Esophagus (tissue), 2 donors: ENCODE data around the gene GTF3C2. TPM values are rescaled to one million over a fixed set of nuclear protein-coding genes. Genes with fewer than 3 reads are reported as not detected.
"Not testable (repeated sequence)": the region's sequence is repeated elsewhere in the genome, so short reads cannot be mapped to it uniquely, and the experiment has no call there.

Source experiments
- H3K27ac ChIP-seq, 2 donors: one replicate each; pipeline ENCODE4 v1.5.1; 2013; ENCODE audit warnings: low read depth in 2 of 2, mild to moderate bottlenecking in 2 of 2, inconsistent platforms in 1 of 2, low read length in 1 of 2, moderate library complexity in 1 of 2
- H3K27me3 ChIP-seq, 2 donors: one replicate each; pipeline ENCODE4 v1.6.1; 2013; ENCODE audit warnings: low read length in 2 of 2, control low read depth in 1 of 2, mild to moderate bottlenecking in 1 of 2; ENCODE audit not compliant: insufficient read depth in 2 of 2, control insufficient read depth in 1 of 2
- H3K36me3 ChIP-seq, 2 donors: one replicate each; pipeline ENCODE4 v1.6.1; 2013; ENCODE audit warnings: low read length in 1 of 2; ENCODE audit not compliant: control insufficient read depth in 2 of 2, insufficient read depth in 2 of 2
- H3K4me1 ChIP-seq, 2 donors: one replicate each; pipeline ENCODE4 v1.6.1; 2013; ENCODE audit warnings: low read length in 1 of 2; ENCODE audit not compliant: control insufficient read depth in 2 of 2, insufficient read depth in 2 of 2
- H3K4me3 ChIP-seq, 2 donors: one replicate each; pipeline ENCODE4 v1.5.1; 2013; ENCODE audit warnings: low read length in 2 of 2, mild to moderate bottlenecking in 2 of 2, low read depth in 1 of 2, moderate library complexity in 1 of 2
- H3K9me3 ChIP-seq, 2 donors: one replicate each; pipeline ENCODE4 v1.6.1; 2013; ENCODE audit warnings: mild to moderate bottlenecking in 2 of 2, low read depth in 1 of 2, low read length in 1 of 2, moderate library complexity in 1 of 2; ENCODE audit not compliant: control insufficient read depth in 2 of 2, insufficient read depth in 1 of 2
- WGBS, 2 donors: extraction: QIAGEN DNeasy Blood & Tissue Kit; methylation state at CpG; one replicate each; pipeline ENCODE4 v1.1.7; 2013; 5-methylcytosine and 5-hydroxymethylcytosine counted together
- polyA plus RNA-seq, 2 donors: library from polyadenylated mRNA; stranded (reverse); fragments of 200-250 nt; gene quantifications; one replicate each; pipeline ENCODE4 v1.2.3, GENCODE V29; 2013
- donor health status: healthy with polysubstance abuse.
- donor health status: Bipolar disorder and iron deficiency.

Gene GTF3C2
- polyA plus RNA-seq, 2 donors, result 41.5 to 43.8 TPM

DNA sequence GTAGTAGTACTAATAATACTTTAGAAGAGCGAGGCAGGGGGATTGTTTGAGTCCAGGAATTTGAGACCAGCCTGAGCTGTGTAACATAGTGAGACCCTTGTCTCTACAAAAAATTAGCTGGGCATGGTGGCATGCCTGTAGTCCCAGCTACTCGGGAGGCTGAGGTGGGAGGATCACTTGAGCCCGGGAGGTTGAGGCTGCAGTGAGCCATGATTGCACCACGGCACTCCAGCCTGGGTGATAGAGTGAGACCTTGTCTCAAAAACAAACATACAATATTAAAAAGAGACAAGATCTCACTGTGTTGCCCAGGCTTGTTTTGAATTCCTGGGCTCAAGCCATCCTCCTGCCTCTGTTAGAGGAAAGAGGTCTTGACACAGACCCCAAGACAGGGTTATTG, 56.0 kb downstream of the GTF3C2 start:
- H3K4me1 ChIP-seq, H3K27ac ChIP-seq, H3K36me3 ChIP-seq, H3K4me3 ChIP-seq, H3K9me3 ChIP-seq, H3K27me3 ChIP-seq: not testable (repeated sequence)
- WGBS, 2 donors, result 70 to 75% methylated on average over 4 of the region's 4 CpGs

DNA sequence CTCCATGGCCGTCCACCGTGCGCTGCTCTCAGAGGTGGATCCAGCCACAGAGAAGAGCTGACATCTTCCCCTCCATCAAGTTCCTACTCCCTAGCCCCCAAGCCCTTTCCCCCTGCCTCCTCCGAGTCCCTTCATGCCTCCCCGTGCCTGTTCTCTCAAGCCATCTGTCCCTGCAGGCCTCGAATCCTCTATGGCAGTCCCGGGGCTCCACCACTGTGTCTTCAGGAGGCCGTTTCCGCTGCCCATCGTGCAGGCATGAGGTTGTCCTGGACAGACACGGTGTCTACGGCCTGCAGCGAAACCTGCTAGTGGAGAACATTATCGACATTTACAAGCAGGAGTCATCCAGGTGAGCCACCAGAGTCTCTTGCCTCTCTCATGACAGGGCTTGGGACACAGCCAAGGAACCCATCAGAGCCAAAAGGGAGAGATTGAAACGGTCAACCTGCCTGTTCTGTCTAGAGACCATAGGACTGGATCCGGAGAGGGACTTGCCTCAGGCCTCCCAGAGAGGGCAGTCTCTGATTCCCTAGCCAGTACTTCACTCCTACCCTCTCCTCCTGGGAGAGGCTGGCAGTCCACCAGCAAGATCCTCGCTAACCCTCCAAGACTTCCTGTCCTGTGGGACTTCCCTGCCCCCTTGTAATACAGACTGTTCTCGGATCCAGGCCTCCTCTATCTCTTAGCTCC, 58.0 kb downstream of the GTF3C2 start:
- no peak overlapping the region for H3K4me3 ChIP-seq
- WGBS, 2 donors, result 76 to 83% methylated on average over 18 of the region's 18 CpGs
- H3K27me3 ChIP-seq, result no peaks in the 10 kb centered on the region

DNA sequence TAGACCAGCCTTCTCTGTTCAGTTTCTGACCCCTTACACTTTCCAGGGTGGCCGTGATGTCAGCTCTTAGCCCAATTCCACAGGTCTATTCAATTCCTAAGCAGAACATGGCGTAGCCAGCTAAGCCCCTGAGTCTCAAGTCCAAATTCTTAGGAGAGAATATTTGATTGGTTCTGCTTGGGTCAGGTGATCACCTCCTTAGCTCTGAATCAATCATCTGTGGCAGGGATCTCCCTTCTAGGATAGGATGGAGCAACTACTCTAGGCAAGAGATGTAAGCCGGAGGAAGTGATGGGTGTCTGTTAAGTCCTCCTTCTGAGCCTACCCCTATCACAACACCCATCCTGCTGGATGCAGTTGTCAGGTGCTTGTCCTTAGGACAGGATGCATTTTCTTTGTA, 59.4 kb downstream of the GTF3C2 start:
- WGBS, 2 donors, result 88% methylated on average over 3 of the region's 3 CpGs
- no peak overlapping the region for H3K4me3 ChIP-seq
- no peaks in the 10 kb centered on the region for H3K27me3 ChIP-seq

More for the DNA sequence above, 58.0 kb downstream of the GTF3C2 start:
- no peaks in the 10 kb centered on the region for H3K9me3 ChIP-seq
- H3K27ac ChIP-seq, result no peak overlapping the region
- no peaks in the 10 kb centered on the region for H3K36me3 ChIP-seq
- H3K4me1 ChIP-seq, result no peaks in the 10 kb centered on the region

DNA sequence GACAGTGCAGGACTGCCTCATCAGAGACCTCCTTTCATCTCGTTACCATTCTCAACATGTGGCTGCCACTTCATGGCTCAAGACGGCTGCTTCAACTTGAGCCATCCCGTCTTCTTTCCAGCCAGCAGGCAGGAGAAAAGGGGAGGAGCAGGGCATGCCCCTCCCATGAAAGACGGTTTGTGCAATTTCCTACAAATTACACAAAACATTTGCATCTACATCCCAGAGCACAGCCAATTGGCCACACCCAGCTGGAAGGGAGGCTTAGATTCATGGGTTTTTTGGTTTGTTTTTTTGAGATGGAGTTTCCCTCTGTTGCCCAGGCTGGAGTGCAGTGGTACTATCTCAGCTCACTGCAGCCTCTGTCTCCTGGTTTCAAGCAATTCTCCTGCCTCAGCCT, 60.1 kb downstream of the GTF3C2 start:
- no peaks in the 10 kb centered on the region for H3K9me3 ChIP-seq
- H3K36me3 ChIP-seq, result no peaks in the 10 kb centered on the region
- H3K4me1 ChIP-seq, result no peaks in the 10 kb centered on the region
- 54 to 69% methylated on average over 4 of the region's 4 CpGs for whole genome bisulfite sequencing, 2 donors
- H3K27me3 ChIP-seq, result no peaks in the 10 kb centered on the region
- no peak overlapping the region for H3K27ac ChIP-seq
- no peak overlapping the region for H3K4me3 ChIP-seq

More for the DNA sequence above, 59.4 kb downstream of the GTF3C2 start:
- Histone ChIP-seq H3K36me3 (no peaks in the 10 kb centered on the region), H3K9me3 (no peaks in the 10 kb centered on the region), H3K27ac (no peak overlapping the region), H3K4me1 (no peaks in the 10 kb centered on the region)

DNA sequence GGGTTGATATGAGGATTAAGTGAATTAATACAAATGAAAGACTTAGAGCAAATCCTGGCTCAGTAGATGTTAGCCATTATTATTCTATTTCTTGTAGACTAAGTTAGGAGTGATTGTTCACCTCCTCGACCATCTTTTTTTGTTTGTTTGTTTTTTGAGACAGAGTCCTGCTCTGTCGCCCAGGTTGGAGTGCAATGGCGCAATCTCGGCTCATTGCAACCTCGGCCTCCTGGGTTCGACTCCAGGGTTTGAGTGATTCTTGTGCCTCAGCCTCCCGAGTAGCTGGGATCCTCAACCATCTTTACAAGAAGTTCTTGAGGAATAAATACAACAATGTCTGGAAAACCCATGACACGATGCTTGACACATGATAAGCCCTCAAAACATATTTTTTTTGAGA, 61.6 kb downstream of the GTF3C2 start:
- Histone ChIP-seq H3K36me3 (no peaks in the 10 kb centered on the region), H3K4me3 (no peak overlapping the region), H3K27me3 (no peaks in the 10 kb centered on the region), H3K4me1 (no peaks in the 10 kb centered on the region), H3K27ac (no peak overlapping the region), H3K9me3 (no peaks in the 10 kb centered on the region)
- 87 to 90% methylated on average over 8 of the region's 8 CpGs for WGBS, 2 donors

DNA sequence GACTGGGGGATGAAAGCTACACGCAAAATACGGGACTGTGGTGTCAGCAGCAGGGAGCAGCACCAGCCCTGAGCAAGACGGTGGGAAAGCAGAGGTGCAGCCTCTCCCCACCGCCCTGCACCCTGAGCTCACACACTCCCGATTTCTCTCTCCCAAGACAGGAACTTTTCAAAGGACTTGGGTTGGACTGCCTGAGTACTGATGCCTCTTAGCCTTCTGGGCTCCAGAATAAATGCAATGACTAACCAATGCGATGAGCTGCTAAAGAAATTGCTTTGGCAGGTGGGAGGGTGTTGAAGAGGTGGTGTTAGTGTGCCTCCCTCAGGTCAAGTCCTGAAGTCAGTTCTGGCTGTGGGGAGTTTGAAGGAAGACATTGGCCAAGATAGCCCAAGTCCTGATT, 64.7 kb downstream of the GTF3C2 start:
- H3K27me3 ChIP-seq, result no peaks in the 10 kb centered on the region
- H3K36me3 ChIP-seq, result no peaks in the 10 kb centered on the region

DNA sequence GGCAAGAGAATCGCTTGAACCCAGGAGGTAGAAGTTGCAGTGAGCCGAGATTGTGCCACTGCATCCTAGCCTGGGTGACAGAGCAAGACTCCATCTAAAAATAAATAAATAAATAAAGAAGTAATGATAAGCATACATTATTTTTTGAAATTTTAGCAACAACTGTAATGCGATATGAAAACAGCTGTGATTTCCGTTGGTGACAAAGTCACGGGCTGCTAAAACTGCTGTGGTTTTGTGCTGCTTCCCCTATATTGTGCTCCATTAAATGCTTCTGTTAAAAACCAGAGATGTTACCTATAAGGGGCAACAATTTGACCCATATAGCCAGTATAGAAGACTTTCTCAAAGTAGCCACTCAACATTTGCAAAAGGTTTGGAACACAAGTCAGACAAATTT, 66.0 kb downstream of the GTF3C2 start:
- 84 to 89% methylated on average over 5 of the region's 5 CpGs for WGBS, 2 donors
- no peaks in the 10 kb centered on the region for H3K36me3 ChIP-seq
- no peaks in the 10 kb centered on the region for H3K4me1 ChIP-seq
- H3K27ac ChIP-seq, result no peak overlapping the region
- no peaks in the 10 kb centered on the region for H3K27me3 ChIP-seq
- no peak overlapping the region for H3K4me3 ChIP-seq
- H3K9me3 ChIP-seq, result no peaks in the 10 kb centered on the region

More for the DNA sequence above, 64.7 kb downstream of the GTF3C2 start:
- 50 to 58% methylated on average over 6 of the region's 6 CpGs for WGBS, 2 donors
- H3K9me3 ChIP-seq, result no peaks in the 10 kb centered on the region
- no peak overlapping the region for H3K27ac ChIP-seq
- no peaks in the 10 kb centered on the region for H3K4me1 ChIP-seq
- H3K4me3 ChIP-seq, result no peak overlapping the region

DNA sequence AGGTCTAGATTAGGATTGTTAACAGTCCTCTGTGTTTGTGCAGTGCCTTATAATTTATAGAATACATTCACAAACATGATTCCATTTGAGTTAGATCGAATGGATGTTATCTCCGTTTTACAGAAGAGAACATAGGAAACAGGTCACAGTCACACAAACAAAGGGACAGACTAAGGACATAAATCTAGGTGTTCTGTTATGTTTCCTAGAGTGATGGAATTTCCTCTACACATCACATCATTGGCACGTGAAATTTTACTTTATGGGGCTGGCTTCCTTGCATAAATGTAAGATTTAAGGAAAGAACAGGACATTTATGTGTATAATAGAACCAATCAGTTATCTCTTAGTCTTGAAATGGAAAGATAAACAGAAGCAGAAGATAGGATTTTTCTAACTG, 68.0 kb downstream of the GTF3C2 start:
- H3K27ac ChIP-seq, result no peak overlapping the region
- no peaks in the 10 kb centered on the region for H3K36me3 ChIP-seq
- H3K9me3 ChIP-seq, result no peaks in the 10 kb centered on the region
- no peaks in the 10 kb centered on the region for H3K4me1 ChIP-seq
- WGBS, 2 donors, result 46% methylated on average over 3 of the region's 3 CpGs
- no peaks in the 10 kb centered on the region for H3K27me3 ChIP-seq
- H3K4me3 ChIP-seq, result no peak overlapping the region

DNA sequence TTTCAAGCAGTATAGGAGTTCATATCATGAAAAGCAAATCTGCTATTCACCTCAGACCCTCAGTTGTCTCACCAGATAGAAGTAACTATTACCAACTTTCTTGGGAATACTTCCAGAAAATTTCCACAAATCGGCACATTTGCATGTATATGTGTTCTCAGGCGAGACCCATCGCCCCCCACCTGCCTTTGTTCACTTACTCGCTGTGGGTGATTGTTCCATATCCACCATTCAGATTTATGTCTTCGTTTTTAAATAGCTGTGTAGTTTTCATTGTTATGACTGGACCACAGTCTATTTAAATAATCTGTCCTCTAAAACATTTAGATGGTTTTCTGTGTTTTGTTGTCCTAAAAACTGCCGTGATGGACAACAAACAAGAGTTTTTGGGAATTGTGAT, 71.1 kb downstream of the GTF3C2 start:
- Histone ChIP-seq H3K36me3 (no peaks in the 10 kb centered on the region), H3K4me1 (peaks cover 0 to 3% of the 10 kb centered on the region in 2 donors), H3K27ac (no peak overlapping the region), H3K27me3 (no peaks in the 10 kb centered on the region), H3K4me3 (no peak overlapping the region), H3K9me3 (no peaks in the 10 kb centered on the region)
- WGBS, 2 donors, result 66 to 68% methylated on average over 6 of the region's 6 CpGs

DNA sequence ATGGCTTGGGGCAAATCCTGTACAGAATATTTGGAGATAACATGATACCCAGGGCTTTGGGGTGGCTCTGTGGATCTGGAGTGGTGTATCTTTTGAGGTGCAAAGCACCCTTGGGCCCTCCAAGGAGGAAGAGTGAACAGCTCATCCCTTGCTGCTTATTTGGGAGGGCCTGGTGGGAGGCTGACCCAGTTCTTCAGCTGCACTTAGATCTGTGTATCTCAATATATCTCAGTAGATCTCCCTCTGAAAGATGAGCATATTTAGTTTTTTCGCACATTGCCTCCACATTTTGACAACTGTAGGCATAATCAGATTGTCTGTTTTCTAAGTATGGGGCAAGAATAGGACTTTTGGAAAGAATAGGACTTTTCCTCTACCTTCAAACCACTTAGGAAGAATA, 71.6 kb downstream of the GTF3C2 start:
- H3K4me1 ChIP-seq, result peaks cover 0 to 3% of the 10 kb centered on the region in 2 donors
- WGBS, 2 donors, result 93 to 95% methylated on average over 1 of the region's 1 CpG
- H3K9me3 ChIP-seq, result no peaks in the 10 kb centered on the region
- H3K4me3 ChIP-seq, result no peak overlapping the region
- H3K27me3 ChIP-seq, result no peaks in the 10 kb centered on the region
- no peak overlapping the region for H3K27ac ChIP-seq
- H3K36me3 ChIP-seq, result no peaks in the 10 kb centered on the region
